ENCODE data around the gene VIPAS39. TPM values are rescaled to one million over a fixed set of nuclear protein-coding genes. Genes with fewer than 3 reads are reported as not detected.
A peak's percentile ranks its signal among the peaks of the same experiment; 100 is the strongest.

VIPAS39 gene
- total and polyA plus RNA-seq, 9 of the 15 experiments (the other 6 are each of a cell fraction or from before 2014, with no cell fraction given), result 5.7 to 25.6 (median 9.9) TPM

- TF ChIP-seq TRIM25 (IDR thresholded peaks at IDR 0.05; ENCODE audit: borderline replicate concordance) (no peak), TOE1 (IDR thresholded peaks at IDR 0.05; ENCODE audit: borderline replicate concordance) (no peak), TOE1 (CRISPR knock-in tag; IDR thresholded peaks at IDR 0.05; ENCODE audit: borderline replicate concordance, low read depth) (no peak), ESRRA (IDR thresholded peaks at IDR 0.05; ENCODE audit: borderline replicate concordance, low read depth) (no peak), TRIM24 (IDR thresholded peaks at IDR 0.05) (0 out of 4 replicates have a peak, but pooled peaks of 1 of the 2 experiments have one; percentile 8), ZNF165 (CRISPR knock-in tag; IDR thresholded peaks at IDR 0.05; ENCODE audit: borderline replicate concordance) (no peak), ELF1 (tag; IDR thresholded peaks at IDR 0.05) (no peak), SNRNP70 (optimal IDR thresholded peaks at IDR 0.05; ENCODE audit: low read depth, low read length) (no peak), ZNF780A (CRISPR knock-in tag; IDR thresholded peaks at IDR 0.05) (no peak), NR1H2 (CRISPR knock-in tag; IDR thresholded peaks at IDR 0.05) (no peak), FOXM1 (IDR thresholded peaks at IDR 0.05; ENCODE audit: low read depth) (no peak), FOXM1 (CRISPR knock-in tag; IDR thresholded peaks at IDR 0.05; ENCODE audit: low read depth) (no peak), MTF1 (CRISPR knock-in tag; IDR thresholded peaks at IDR 0.05; ENCODE audit: borderline replicate concordance) (no peak), ETS1 (conservative IDR thresholded peaks at IDR 0.05; ENCODE audit: control insufficient read depth, low read depth, low read length) (no peak)
Observed at GRCh38 chr14:77409131-77409533, 48.3 kb downstream of the VIPAS39 start (continued).
